Esophagus muscularis mucosa (tissue), 3 donors: ENCODE results near the gene BMP4.

Source experiments
- CTCF ChIP-seq, 3 experiments: fragments of 200-600 bp in 2 of 3; fragments of 450-650 bp in 1 of 3; sonication (generic) in 2 of 3; IDR thresholded peaks; one replicate each; pipeline ENCODE4 v1.5.1; 2017 to 2019; ENCODE audit warnings: antibody characterized with exemption in 3 of 3, mild to moderate bottlenecking in 2 of 3, moderate library complexity in 1 of 3
- POLR2A ChIP-seq: fragments of 450-650 bp; IDR thresholded peaks from one replicate; pipeline ENCODE4 v1.6.1; 2017; ENCODE audit warnings: antibody characterized with exemption, moderate library complexity, mild to moderate bottlenecking, low read depth
- POLR2AphosphoS5 ChIP-seq, 2 donors: sonication (generic); formaldehyde crosslinking; IDR thresholded peaks; one replicate each; pipeline ENCODE4 v1.6.1; 2017; ENCODE audit warnings: antibody characterized with exemption in 2 of 2

GRCh38 chr14:53915364-53916014 lies 41.1 kb downstream of the BMP4 start:
- no peak for TF ChIP-seq CTCF (IDR thresholded peaks at IDR 0.05)
- TF ChIP-seq POLR2AphosphoS5 (IDR thresholded peaks at IDR 0.05), result no peak
- no peak for TF ChIP-seq POLR2A
